Measurements from ENCODE around the gene HOXA2. TPM values are rescaled to one million over a fixed set of nuclear protein-coding genes. Genes with fewer than 3 reads are reported as not detected.

Gene HOXA2
- polyA plus RNA-seq, 1 donor (not counting 4 experiments of a cell fraction or from before 2014, with no cell fraction given), result 0.71 TPM

GRCh38 chr7:27119412-27119911 lies 17.0 kb upstream of the HOXA2 start:
- Histone ChIP-seq H4K20me1 (ENCODE audit: control insufficient read depth, extremely low read depth, insufficient read depth, low read length) (no peaks in the 10 kb centered on the region), H3K36me3 (ENCODE audit: control insufficient read depth in 2 of 2, extremely low read depth in 1 of 2, insufficient read depth in 2 of 2, low read length in 2 of 2) (peaks cover 5 to 6% of the 10 kb centered on the region in 2 experiments), H3K9me1 (ENCODE audit: control insufficient read depth, extremely low read depth, insufficient read depth, low read length) (no peaks in the 10 kb centered on the region), H2AFZ (ENCODE audit: control insufficient read depth, low read length) (no peak overlapping the region), H3K9me3 (ENCODE audit: control insufficient read depth, low read depth, low read length) (no peaks in the 10 kb centered on the region), H3K27me3 (ENCODE audit: control insufficient read depth, extremely low read depth, insufficient read depth, low read length) (no peaks in the 10 kb centered on the region), H3K9ac (ENCODE audit: control insufficient read depth, extremely low read depth, insufficient read depth, low read length) (no peak overlapping the region), H3K4me1 (ENCODE audit: control insufficient read depth, extremely low read depth, insufficient read depth, low read length) (peaks cover 1% of the 10 kb centered on the region), H3K4me2 (ENCODE audit: control insufficient read depth, extremely low read depth, insufficient read depth, low read depth, low read length) (no peak overlapping the region), H3K27ac (ENCODE audit: control insufficient read depth, insufficient read depth, low read length) (no peak overlapping the region), H3K79me2 (ENCODE audit: control insufficient read depth, insufficient read depth, low read length) (peaks cover 11% of the 10 kb centered on the region), H3K4me3 (ENCODE audit: control insufficient read depth in 2 of 3, extremely low read depth in 1 of 3, insufficient read depth in 2 of 3, low read depth in 1 of 3, low read length in 3 of 3) (no peak overlapping the region)
- DNase-seq (ENCODE audit: low read depth, low spot score) (no peak), FAIRE-seq (no peak)
- no peak for TF ChIP-seq EZH2 (IDR thresholded peaks at IDR 0.05; ENCODE audit: low read length)
- no peak for TF ChIP-seq CTCF (optimal IDR thresholded peaks at IDR 0.05 in 1 of 3, IDR thresholded peaks at IDR 0.05 in 1 of 3, conservative IDR thresholded peaks at IDR 0.05 in 1 of 3; ENCODE audit: extremely low read depth in 1 of 3, insufficient read depth in 2 of 3, low read length in 3 of 3)
- dilution Hi-C loops (cut with MboI; ENCODE audit: extremely low pct_ligation_motif_present, low sequenced_read_pairs), result no loop called here

- Histone ChIP-seq H3K9ac (ENCODE audit: control insufficient read depth, extremely low read depth, insufficient read depth, low read length) (no peak overlapping the region), H3K79me2 (ENCODE audit: control insufficient read depth, insufficient read depth, low read length) (peaks cover 15% of the 10 kb centered on the region), H3K36me3 (ENCODE audit: control insufficient read depth in 2 of 2, extremely low read depth in 1 of 2, insufficient read depth in 2 of 2, low read length in 2 of 2) (peaks cover 5 to 6% of the 10 kb centered on the region in 2 experiments), H3K4me2 (ENCODE audit: control insufficient read depth, extremely low read depth, insufficient read depth, low read depth, low read length) (no peak overlapping the region), H3K4me1 (ENCODE audit: control insufficient read depth, extremely low read depth, insufficient read depth, low read length) (peaks cover 6% of the 10 kb centered on the region), H3K9me3 (ENCODE audit: control insufficient read depth, low read depth, low read length) (no peaks in the 10 kb centered on the region), H3K9me1 (ENCODE audit: control insufficient read depth, extremely low read depth, insufficient read depth, low read length) (no peaks in the 10 kb centered on the region), H4K20me1 (ENCODE audit: control insufficient read depth, extremely low read depth, insufficient read depth, low read length) (no peaks in the 10 kb centered on the region), H3K27ac (ENCODE audit: control insufficient read depth, insufficient read depth, low read length) (no peak overlapping the region), H3K4me3 (ENCODE audit: control insufficient read depth in 2 of 3, extremely low read depth in 1 of 3, insufficient read depth in 2 of 3, low read depth in 1 of 3, low read length in 3 of 3) (no peak overlapping the region), H2AFZ (ENCODE audit: control insufficient read depth, low read length) (no peak overlapping the region), H3K27me3 (ENCODE audit: control insufficient read depth, extremely low read depth, insufficient read depth, low read length) (no peaks in the 10 kb centered on the region)
- FAIRE-seq, result no peak
- TF ChIP-seq EZH2 (IDR thresholded peaks at IDR 0.05; ENCODE audit: low read length), result no peak
- TF ChIP-seq CTCF (optimal IDR thresholded peaks at IDR 0.05 in 1 of 3, IDR thresholded peaks at IDR 0.05 in 1 of 3, conservative IDR thresholded peaks at IDR 0.05 in 1 of 3; ENCODE audit: extremely low read depth in 1 of 3, insufficient read depth in 2 of 3, low read length in 3 of 3), result no peak
- dilution Hi-C loops (cut with MboI; ENCODE audit: extremely low pct_ligation_motif_present, low sequenced_read_pairs), result no loop called here
- no peak for DNase-seq (ENCODE audit: low read depth, low spot score)
Observed at GRCh38 chr7:27118580-27118979, 16.1 kb upstream of the HOXA2 start.

All from keratinocyte (primary cell).